ENCODE results near the gene ADIPOQ.

DNA sequence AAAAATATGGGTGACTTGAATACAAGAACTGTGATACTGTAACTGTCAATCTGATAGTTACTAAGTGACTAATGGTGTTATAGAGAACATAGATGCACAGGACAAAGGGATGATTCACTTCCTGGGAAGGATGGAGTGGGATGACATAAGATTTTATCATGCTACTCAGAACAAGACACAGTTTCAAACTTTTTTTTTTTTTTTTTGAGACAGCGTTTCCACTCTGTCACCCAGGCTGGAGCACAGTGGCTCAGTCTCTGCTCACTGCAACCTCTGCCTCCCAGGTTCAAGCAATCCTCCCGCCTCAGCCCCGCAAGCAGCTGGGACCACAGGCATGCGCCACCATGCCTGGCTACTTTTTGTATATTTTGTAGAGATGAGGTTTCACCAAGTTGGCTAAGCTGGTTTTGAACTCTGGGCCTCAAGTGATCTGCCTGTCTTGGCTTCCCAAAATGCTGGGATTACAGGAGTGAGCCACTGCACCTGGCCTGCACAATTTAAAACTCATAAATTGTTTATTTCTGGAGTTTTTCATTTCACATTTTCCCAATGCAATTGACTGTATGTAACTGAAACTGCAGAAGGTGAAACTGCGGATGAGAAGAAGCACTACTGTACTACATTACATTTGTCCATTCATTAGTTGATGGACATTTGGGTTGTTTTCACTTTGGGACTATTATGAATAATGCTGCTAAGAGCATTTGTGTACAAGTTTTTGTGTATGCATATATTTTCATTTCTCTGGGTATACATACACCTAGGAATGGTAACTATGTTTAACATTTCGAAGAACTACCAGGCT lies 40.6 kb downstream of the ADIPOQ start:
- TF ChIP-seq PAX5 (IDR thresholded peaks at IDR 0.05; ENCODE audit: insufficient read depth, low read length, severe bottlenecking) (no peak), POLR2A (IDR thresholded peaks at IDR 0.05; ENCODE audit: low read depth, low read length) (no peak), TAF1 (IDR thresholded peaks at IDR 0.05; ENCODE audit: low read depth, low read length) (no peak), POLR2AphosphoS5 (IDR thresholded peaks at IDR 0.05; ENCODE audit: low read depth, low read length) (no peak), SPI1 (IDR thresholded peaks at IDR 0.05; ENCODE audit: low read depth, low read length) (no peak)

Data from GM12891 (cell line).